HepG2 (cell line): ENCODE results near the gene SUPT6H. TPM values are rescaled to one million over a fixed set of nuclear protein-coding genes. Genes with fewer than 3 reads are reported as not detected.

Source experiments
- ARID4A ChIP-seq: sonication (generic); formaldehyde crosslinking; IDR thresholded peaks from 2 replicates; pipeline ENCODE4 v1.5.0; 2020; ENCODE audit warnings: mild to moderate bottlenecking, missing genetic modification reagents, borderline replicate concordance
- DR1 ChIP-seq: sonication (generic); formaldehyde crosslinking; IDR thresholded peaks from 2 replicates; pipeline ENCODE4 v1.8.0; 2021; ENCODE audit warnings: mild to moderate bottlenecking, missing genetic modification reagents, inconsistent platforms
- ETV5 ChIP-seq: IDR thresholded peaks from 2 replicates; pipeline ENCODE4 v1.6.1; 2018; ENCODE audit warnings: missing biosample characterization, missing genetic modification reagents, inconsistent platforms, borderline replicate concordance
- FOXP1 ChIP-seq, 2 experiments: fragments of 450-650 bp in 1 of 2; IDR thresholded peaks; 2 replicates each; pipeline ENCODE4 v1.6.1; 2017 to 2018; ENCODE audit warnings: antibody characterized with exemption in 1 of 2
- KDM1A ChIP-seq: IDR thresholded peaks from 2 replicates; pipeline ENCODE4 v1.6.1; 2016; ENCODE audit warnings: missing compliant biosample characterization
- MTA1 ChIP-seq: sonication (generic); formaldehyde crosslinking; IDR thresholded peaks from 2 replicates; pipeline ENCODE4 v1.4.0; 2020; ENCODE audit warnings: missing genetic modification reagents, mild to moderate bottlenecking, borderline replicate concordance
- PATZ1 ChIP-seq: sonication (generic); formaldehyde crosslinking; IDR thresholded peaks from 2 replicates; pipeline ENCODE4 v1.4.0; 2020; ENCODE audit warnings: missing genetic modification reagents
- REPIN1 ChIP-seq: sonication (generic); formaldehyde crosslinking; IDR thresholded peaks from 2 replicates; pipeline ENCODE4 v1.8.0; 2022; ENCODE audit warnings: missing genetic modification reagents, low read depth, mild to moderate bottlenecking, borderline replicate concordance
- ZFP82 ChIP-seq: sonication (generic); formaldehyde crosslinking; IDR thresholded peaks from 2 replicates; pipeline ENCODE4 v1.5.1; 2020; ENCODE audit warnings: mild to moderate bottlenecking, missing genetic modification reagents, borderline replicate concordance
- ZNF556 ChIP-seq: sonication (generic); formaldehyde crosslinking; IDR thresholded peaks from 2 replicates; pipeline ENCODE4 v1.4.0; 2020; ENCODE audit warnings: mild to moderate bottlenecking, missing genetic modification reagents, borderline replicate concordance
- ZSCAN12 ChIP-seq: sonication (generic); formaldehyde crosslinking; IDR thresholded peaks from 2 replicates; pipeline ENCODE4 v1.9.0; 2021; ENCODE audit warnings: mild to moderate bottlenecking, missing genetic modification reagents
- polyA plus RNA-seq, 8 experiments: library from polyadenylated mRNA; depleted of rRNA in 3 of 8; stranded (reverse) in 7 of 8; unstranded in 1 of 8; fragments of >200 nt; fragmentation: Illumina TruSeq in 4 of 8; extraction: Trizol in 4 of 8; gene quantifications; 2 replicates each; pipeline versions ENCODE4 v1.2.1 to v1.2.3, GENCODE V29; 2011 to 2016; ENCODE audit warnings: low read depth in 4 of 8, missing spikeins in 1 of 8, mixed read lengths in 1 of 8; ENCODE audit not compliant: insufficient read depth in 1 of 8
- total RNA-seq, 5 experiments: library from RNA; depleted of rRNA; stranded (reverse); fragments of >200 nt; fragmentation: Illumina TruSeq; extraction: Trizol; gene quantifications; 2 replicates each; pipeline ENCODE4 v1.2.3, GENCODE V29; 2016; ENCODE audit warnings: low read depth in 1 of 5
- TF ChIP-seq, protein P1 (sequence below): sonication (generic); formaldehyde crosslinking; IDR thresholded peaks from 2 replicates; pipeline ENCODE4 v1.8.1; 2023; ENCODE audit warnings: missing genetic modification reagents, inconsistent platforms, borderline replicate concordance
- TF ChIP-seq, protein P2 (sequence below): sonication (generic); formaldehyde crosslinking; IDR thresholded peaks from 2 replicates; pipeline ENCODE4 v1.9.0; 2021; ENCODE audit warnings: missing genetic modification reagents, borderline replicate concordance
- TF ChIP-seq, protein P3 (sequence below): sonication (generic); formaldehyde crosslinking; IDR thresholded peaks from 2 replicates; pipeline ENCODE4 v1.4.0; 2020; ENCODE audit warnings: missing genetic modification reagents, borderline replicate concordance

The SUPT6H gene
- total and polyA plus RNA-seq, 2 of the 13 experiments (the other 11 are each of a cell fraction or from before 2014, with no cell fraction given) = 32.7 to 39.9 TPM

- peak; percentile 35; the same call in 1 of the 2 replicates for TF ChIP-seq REPIN1 (CRISPR knock-in tag)
- TF ChIP-seq KDM1A (CRISPR knock-in tag) = no peak
- TF ChIP-seq, protein P1, sequence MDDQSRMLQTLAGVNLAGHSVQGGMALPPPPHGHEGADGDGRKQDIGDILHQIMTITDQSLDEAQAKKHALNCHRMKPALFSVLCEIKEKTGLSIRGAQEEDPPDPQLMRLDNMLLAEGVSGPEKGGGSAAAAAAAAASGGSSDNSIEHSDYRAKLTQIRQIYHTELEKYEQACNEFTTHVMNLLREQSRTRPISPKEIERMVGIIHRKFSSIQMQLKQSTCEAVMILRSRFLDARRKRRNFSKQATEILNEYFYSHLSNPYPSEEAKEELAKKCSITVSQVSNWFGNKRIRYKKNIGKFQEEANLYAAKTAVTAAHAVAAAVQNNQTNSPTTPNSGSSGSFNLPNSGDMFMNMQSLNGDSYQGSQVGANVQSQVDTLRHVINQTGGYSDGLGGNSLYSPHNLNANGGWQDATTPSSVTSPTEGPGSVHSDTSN (CRISPR knock-in tag) = no peak
- TF ChIP-seq, protein P2, sequence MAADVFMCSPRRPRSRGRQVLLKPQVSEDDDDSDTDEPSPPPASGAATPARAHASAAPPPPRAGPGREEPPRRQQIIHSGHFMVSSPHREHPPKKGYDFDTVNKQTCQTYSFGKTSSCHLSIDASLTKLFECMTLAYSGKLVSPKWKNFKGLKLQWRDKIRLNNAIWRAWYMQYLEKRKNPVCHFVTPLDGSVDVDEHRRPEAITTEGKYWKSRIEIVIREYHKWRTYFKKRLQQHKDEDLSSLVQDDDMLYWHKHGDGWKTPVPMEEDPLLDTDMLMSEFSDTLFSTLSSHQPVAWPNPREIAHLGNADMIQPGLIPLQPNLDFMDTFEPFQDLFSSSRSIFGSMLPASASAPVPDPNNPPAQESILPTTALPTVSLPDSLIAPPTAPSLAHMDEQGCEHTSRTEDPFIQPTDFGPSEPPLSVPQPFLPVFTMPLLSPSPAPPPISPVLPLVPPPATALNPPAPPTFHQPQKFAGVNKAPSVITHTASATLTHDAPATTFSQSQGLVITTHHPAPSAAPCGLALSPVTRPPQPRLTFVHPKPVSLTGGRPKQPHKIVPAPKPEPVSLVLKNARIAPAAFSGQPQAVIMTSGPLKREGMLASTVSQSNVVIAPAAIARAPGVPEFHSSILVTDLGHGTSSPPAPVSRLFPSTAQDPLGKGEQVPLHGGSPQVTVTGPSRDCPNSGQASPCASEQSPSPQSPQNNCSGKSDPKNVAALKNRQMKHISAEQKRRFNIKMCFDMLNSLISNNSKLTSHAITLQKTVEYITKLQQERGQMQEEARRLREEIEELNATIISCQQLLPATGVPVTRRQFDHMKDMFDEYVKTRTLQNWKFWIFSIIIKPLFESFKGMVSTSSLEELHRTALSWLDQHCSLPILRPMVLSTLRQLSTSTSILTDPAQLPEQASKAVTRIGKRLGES = no peak
- TF ChIP-seq ETV5 = peak; percentile 66
- TF ChIP-seq, protein P3, sequence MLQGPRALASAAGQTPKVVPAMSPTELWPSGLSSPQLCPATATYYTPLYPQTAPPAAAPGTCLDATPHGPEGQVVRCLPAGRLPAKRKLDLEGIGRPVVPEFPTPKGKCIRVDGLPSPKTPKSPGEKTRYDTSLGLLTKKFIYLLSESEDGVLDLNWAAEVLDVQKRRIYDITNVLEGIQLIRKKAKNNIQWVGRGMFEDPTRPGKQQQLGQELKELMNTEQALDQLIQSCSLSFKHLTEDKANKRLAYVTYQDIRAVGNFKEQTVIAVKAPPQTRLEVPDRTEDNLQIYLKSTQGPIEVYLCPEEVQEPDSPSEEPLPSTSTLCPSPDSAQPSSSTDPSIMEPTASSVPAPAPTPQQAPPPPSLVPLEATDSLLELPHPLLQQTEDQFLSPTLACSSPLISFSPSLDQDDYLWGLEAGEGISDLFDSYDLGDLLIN (CRISPR knock-in tag) = 0 out of 2 replicates have a peak, but pooled peaks have one; percentile 20
- TF ChIP-seq DR1 (CRISPR knock-in tag) = 0 out of 2 replicates have a peak, but pooled peaks have one; percentile 21
- peak; percentile 77; the same call in 1 of the 2 replicates for TF ChIP-seq ZFP82 (CRISPR knock-in tag)
- TF ChIP-seq MTA1 (CRISPR knock-in tag) = peak; percentile 61; the same call in 1 of the 2 replicates
- no peak for TF ChIP-seq ARID4A (CRISPR knock-in tag)
- no peak for TF ChIP-seq FOXP1 (IDR thresholded peaks at IDR 0.05)
- 0 out of 2 replicates have a peak, but pooled peaks have one; percentile 8 for TF ChIP-seq FOXP1 (CRISPR knock-in tag; IDR thresholded peaks at IDR 0.05)
- no peak for TF ChIP-seq ZSCAN12 (CRISPR knock-in tag)
- peak; percentile 82 for TF ChIP-seq PATZ1 (CRISPR knock-in tag)
- no peak; the same call in 1 of the 2 replicates for TF ChIP-seq ZNF556 (CRISPR knock-in tag)
Observed at GRCh38 chr17:28744104-28744971, 82.3 kb downstream of the SUPT6H start (continued).
